ENCODE data around the gene PRKAG1.
A peak's percentile ranks its signal among the peaks of the same experiment; 100 is the strongest.

Gene PRKAG1

GRCh38 chr12:48969833-48970701 lies 48.5 kb downstream of the PRKAG1 start:
- Histone ChIP-seq H3K9me3 (ENCODE audit: insufficient read depth, low read length, severe bottlenecking) (no peaks in the 10 kb centered on the region), H3K79me2 (ENCODE audit: insufficient read depth, low read length) (no peaks in the 10 kb centered on the region), H2AFZ (ENCODE audit: low read depth, low read length) (no peak overlapping the region), H3K27me3 (ENCODE audit: insufficient read depth, low read length, poor library complexity) (peaks cover 50% of the 10 kb centered on the region), H3K4me3 (ENCODE audit: low read depth in 1 of 2, low read length in 2 of 2) (no peak overlapping the region), H3K27ac (ENCODE audit: low read length) (no peak overlapping the region), H4K20me1 (ENCODE audit: insufficient read depth, low read length) (peaks cover 11% of the 10 kb centered on the region), H3K4me1 (ENCODE audit: insufficient read depth, low read length) (peaks cover 17% of the 10 kb centered on the region), H3K36me3 (ENCODE audit: insufficient read depth, low read length) (no peaks in the 10 kb centered on the region), H3K4me2 (ENCODE audit: insufficient read depth, low read length) (0 out of 2 replicates have a peak overlapping the region, but pooled peaks have one; percentile 65), H3K9ac (ENCODE audit: low read depth, low read length) (no peak overlapping the region)
- DNase-seq (no peak), ATAC-seq (ENCODE audit: insufficient read depth, low read depth) (peak; percentile 52; the same call in 2 of the 3 replicates)
- no peak for TF ChIP-seq EZH2 (IDR thresholded peaks at IDR 0.05; ENCODE audit: borderline replicate concordance, low read depth, low read length, severe bottlenecking)
- no peak for TF ChIP-seq CTCF (IDR thresholded peaks at IDR 0.05; ENCODE audit: borderline replicate concordance, extremely low read depth, low read length, poor library complexity, severe bottlenecking)

- H3K27ac ChIP-seq (ENCODE audit: low read length): no peak overlapping the region
- H3K4me3 ChIP-seq (ENCODE audit: low read depth in 1 of 2, low read length in 2 of 2): no peak overlapping the region
- no peak overlapping the region for H3K9ac ChIP-seq (ENCODE audit: low read depth, low read length)
- H3K4me2 ChIP-seq (ENCODE audit: insufficient read depth, low read length): no peak overlapping the region
- TF ChIP-seq EZH2 (IDR thresholded peaks at IDR 0.05; ENCODE audit: borderline replicate concordance, low read depth, low read length, severe bottlenecking) (no peak), CTCF (IDR thresholded peaks at IDR 0.05; ENCODE audit: borderline replicate concordance, extremely low read depth, low read length, poor library complexity, severe bottlenecking) (no peak)
- peaks cover 11% of the 10 kb centered on the region for H4K20me1 ChIP-seq (ENCODE audit: insufficient read depth, low read length)
- DNase-seq (no peak), ATAC-seq (ENCODE audit: insufficient read depth, low read depth) (no peak)
- H3K9me3 ChIP-seq (ENCODE audit: insufficient read depth, low read length, severe bottlenecking): no peaks in the 10 kb centered on the region
- no peak overlapping the region for H2AFZ ChIP-seq (ENCODE audit: low read depth, low read length)
- H3K79me2 ChIP-seq (ENCODE audit: insufficient read depth, low read length): no peaks in the 10 kb centered on the region
- no peaks in the 10 kb centered on the region for H3K36me3 ChIP-seq (ENCODE audit: insufficient read depth, low read length)
- H3K27me3 ChIP-seq (ENCODE audit: insufficient read depth, low read length, poor library complexity): peaks cover 50% of the 10 kb centered on the region
- H3K4me1 ChIP-seq (ENCODE audit: insufficient read depth, low read length): peaks cover 17% of the 10 kb centered on the region
Measured at GRCh38 chr12:48969160-48969771, 49.3 kb downstream of the PRKAG1 start.

- H3K4me2 ChIP-seq (ENCODE audit: insufficient read depth, low read length): no peak overlapping the region
- H3K9me3 ChIP-seq (ENCODE audit: insufficient read depth, low read length, severe bottlenecking): no peaks in the 10 kb centered on the region
- no peak overlapping the region for H3K4me3 ChIP-seq (ENCODE audit: low read depth in 1 of 2, low read length in 2 of 2)
Measured at GRCh38 chr12:48968467-48968866, 50.1 kb downstream of the PRKAG1 start.

More at GRCh38 chr12:48968467-48968866, 50.1 kb downstream of the PRKAG1 start:
- H3K36me3 ChIP-seq (ENCODE audit: insufficient read depth, low read length): no peaks in the 10 kb centered on the region
- ATAC-seq (ENCODE audit: insufficient read depth, low read depth) (no peak), DNase-seq (no peak)
- H2AFZ ChIP-seq (ENCODE audit: low read depth, low read length): no peak overlapping the region
- peaks cover 17% of the 10 kb centered on the region for H3K4me1 ChIP-seq (ENCODE audit: insufficient read depth, low read length)
- no peak overlapping the region for H3K9ac ChIP-seq (ENCODE audit: low read depth, low read length)
- H3K79me2 ChIP-seq (ENCODE audit: insufficient read depth, low read length): no peaks in the 10 kb centered on the region
- H4K20me1 ChIP-seq (ENCODE audit: insufficient read depth, low read length): peaks cover 11% of the 10 kb centered on the region
- TF ChIP-seq EZH2 (IDR thresholded peaks at IDR 0.05; ENCODE audit: borderline replicate concordance, low read depth, low read length, severe bottlenecking) (no peak), CTCF (IDR thresholded peaks at IDR 0.05; ENCODE audit: borderline replicate concordance, extremely low read depth, low read length, poor library complexity, severe bottlenecking) (no peak)
- peaks cover 49% of the 10 kb centered on the region for H3K27me3 ChIP-seq (ENCODE audit: insufficient read depth, low read length, poor library complexity)
- H3K27ac ChIP-seq (ENCODE audit: low read length): no peak overlapping the region

All from DND-41 (cell line).